Measurements from ENCODE around the gene SMAD7.
"Not testable (repeated sequence)": the region's sequence is repeated elsewhere in the genome, so short reads cannot be mapped to it uniquely, and the experiment has no call there.

The SMAD7 gene

DNA sequence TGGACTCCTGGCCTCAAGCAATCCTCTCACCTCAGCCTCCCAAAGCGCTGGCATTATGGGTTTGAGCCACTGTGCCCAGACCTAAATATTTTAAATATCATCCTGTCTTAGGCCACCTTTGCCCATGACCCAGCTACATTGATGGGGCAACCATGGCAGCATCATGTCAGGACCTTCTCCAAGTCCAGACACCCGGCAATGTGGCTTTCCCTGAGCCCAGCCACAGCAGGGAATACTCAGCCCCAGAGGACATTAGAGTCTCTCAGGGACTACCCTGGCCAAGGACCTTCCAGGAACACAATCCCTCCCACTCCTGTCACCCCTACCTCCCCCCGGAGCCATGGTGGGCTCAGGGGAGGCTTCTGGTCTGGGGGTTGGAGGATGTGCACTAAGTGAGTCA is 72.8 kb downstream of the SMAD7 start:
- DNase-seq (ENCODE audit: low spot score) = no peak

DNA sequence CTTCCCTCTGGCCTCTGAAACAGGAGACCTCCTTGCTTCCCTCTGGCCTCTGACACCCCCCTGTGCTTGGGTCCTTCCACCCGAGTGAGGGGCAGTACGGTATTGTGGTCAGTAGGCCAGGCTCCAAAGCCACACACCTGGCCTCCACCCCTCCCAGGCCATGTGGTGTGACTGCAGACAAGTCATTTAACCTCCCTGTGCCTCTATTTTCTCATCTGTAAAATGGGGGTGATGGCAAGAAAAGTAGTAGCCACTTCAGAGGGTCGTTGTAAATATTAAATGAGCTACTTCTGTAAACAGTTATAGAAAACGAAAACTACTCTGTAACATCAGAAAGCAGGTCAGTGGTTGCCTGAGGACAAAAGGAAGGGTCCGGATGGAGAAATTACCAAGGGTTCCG is 74.2 kb downstream of the SMAD7 start:
- no peak for DNase-seq (ENCODE audit: low spot score)

DNA sequence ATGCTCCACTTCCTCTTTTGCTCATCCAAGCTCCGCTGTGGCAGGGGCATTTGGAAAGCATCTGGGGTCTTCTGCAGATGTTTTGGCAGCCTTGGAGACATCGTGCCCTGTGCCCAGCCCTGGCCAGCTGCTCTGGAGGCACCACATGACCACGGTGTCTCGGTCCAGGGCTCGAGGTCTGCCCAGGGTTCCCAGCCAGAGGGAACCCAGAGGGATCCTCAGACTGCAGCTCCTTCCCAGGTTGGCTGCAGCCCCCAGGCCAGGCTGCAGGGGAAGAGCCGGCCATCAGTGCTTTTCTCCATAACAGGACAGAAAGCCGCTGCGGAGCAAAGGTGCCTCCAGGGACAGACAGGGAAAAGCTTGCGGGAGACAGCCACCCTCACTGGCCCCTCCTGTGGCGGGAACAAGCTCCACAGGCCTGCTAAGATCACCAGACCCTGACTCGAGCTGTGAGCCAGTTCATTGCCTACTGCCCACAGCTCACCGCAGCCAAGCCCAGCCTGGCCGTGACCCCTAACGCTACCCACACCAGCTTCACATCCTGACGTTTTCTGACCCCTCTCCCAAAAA is 74.7 kb downstream of the SMAD7 start:
- no peak for DNase-seq (ENCODE audit: low spot score)

DNA sequence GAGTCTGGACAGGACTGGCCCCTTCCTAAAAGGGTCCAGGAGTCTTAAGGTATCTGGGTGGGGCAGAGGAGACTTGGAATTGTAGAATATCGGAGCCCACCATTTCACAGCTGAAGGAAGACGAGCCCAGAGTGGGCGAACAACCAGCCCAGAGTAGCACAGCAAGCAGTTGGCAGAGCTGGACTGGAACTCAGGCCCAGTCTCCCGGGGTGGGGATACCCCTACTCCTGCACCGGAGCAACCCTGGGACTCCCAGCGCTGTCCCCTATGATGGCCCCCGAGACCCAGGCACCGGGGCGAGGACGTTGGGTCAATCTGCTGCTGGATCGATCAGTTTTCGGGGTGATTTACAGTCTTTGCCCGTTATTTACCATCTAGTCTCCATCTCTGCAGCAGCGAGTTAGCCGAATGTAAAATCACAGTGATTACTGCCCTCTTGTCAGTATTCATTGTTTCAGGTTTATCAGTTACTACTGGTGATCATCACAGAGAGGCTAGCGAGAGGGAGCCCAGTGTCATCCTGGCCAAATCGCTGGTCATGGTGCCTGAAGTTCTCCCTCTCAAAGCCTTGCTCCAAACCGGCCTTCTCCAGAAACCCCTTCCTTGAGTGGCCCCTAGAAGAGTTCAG is 75.3 kb downstream of the SMAD7 start:
- no peak for DNase-seq (ENCODE audit: low spot score)

DNA sequence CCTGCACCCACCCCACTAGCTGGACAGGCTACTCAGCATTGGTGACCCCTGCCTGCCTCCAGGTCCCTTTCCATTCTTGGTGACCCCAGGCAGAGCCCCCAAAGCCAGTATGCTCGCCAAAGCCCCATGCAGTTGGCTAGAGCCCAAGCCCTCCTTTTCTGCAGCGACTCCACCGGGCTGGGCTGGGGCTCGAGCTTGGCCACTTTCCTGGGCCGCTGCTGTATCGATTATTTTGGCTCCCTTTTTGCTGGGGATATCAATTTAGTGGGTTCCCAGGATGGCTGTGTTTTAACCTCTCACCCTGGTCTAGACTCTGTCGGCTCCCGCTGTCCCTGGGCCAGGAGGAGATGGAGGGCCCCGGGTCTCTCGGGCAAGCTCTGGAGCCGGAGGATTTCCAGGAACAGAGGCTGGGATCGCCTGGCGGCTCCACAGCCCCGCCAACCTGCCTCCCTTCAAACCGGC is 76.0 kb downstream of the SMAD7 start:
- DNase-seq (ENCODE audit: low spot score) = no peak

DNA sequence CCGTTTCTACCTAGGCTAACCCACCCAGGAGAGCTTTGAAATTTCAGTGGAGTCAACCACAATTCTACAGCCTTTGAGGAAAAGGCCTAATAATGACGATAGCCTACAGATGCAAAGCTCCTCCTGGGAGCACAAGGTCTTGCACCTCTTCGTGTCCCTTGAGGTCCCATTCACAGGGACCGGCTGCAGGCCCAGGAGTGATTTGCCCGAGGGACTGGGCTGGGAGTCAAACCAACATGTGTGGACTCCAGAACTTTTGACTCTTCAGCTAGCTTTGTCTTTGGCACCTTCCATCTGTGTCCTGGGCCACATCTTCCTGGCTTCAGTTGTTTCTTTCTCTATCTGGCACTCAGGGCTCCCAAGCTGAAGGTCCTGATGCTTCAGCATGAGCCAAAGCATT is 76.5 kb downstream of the SMAD7 start:
- DNase-seq (ENCODE audit: low spot score) = no peak

DNA sequence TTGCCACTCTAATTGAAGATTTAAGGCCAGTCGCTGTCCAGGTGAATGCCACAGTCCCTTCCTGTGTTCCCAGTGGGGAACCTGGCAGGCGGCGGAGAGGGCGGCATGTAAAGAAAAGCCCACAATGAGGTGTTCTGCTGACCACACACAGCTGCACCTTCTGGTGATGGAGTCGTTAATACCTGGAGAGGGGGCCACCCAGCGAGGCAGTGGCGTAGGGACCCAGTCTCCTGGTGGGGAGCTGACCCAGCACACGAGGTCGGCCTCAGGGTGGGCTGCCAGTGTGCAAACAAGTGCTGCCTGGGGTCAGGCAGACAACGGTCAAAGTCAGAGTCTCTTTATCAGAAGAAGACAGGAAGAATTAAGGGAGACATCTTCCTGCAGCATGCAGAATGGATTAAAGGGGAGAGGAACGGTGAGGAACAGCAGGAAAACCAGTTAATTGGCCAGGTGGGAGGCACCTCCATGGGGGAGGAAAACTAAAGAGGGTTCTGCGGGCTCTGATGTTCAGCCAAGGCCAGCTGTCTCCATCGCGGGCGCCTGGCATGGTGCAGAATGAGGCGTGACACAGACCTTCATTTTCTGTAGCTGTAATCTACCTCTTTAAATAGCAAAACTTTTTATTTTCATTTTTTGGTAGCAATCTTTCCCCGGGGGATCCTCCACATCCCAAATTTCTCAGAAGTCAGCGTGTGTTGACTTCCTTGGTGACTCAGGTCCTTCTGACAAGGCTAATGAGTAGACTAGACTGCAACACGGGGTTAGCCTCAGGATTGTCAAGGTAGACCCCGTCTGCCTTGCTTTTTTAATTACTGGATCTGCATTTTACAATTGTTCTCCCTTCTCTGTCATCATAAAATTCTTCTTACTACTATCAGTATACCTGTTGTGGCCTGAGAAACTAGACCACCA is 78.3 kb downstream of the SMAD7 start:
- DNase-seq (ENCODE audit: low spot score) = no peak

DNA sequence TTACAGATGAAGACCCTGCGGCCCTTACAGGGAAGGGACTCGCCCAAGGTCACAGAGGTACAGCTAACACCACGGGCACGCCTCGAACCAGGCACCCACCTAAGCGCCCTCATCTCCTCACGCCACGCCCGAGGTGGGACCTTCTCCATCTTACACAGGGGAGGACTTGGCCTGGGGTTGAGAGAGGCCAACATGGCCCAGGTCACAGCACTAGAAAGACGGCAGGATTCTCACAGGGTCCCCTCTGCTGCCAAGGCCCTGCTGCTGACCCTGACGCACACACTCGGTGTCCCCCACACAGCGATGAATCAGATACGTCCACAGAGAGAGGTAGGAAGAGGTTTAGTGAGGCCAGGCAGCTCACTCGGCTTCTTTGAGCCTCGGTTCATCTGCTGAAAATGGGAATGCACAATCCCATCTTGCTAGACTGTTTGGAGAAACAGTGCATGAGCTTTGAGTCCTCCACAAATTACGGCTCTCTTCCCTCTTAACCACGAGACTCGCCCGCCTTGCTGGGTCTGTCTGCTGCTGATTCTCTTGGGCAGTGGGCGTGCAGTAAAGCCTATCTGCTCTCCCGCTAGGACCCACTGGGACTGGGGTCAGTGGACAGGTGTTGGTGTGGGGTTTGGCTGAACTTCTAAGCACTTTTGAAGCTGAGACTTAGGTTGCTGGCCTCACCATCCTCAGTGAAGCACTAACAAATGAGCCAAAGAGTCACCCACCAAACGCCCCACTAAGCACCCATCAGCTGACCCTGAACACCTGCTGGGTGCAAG is 79.2 kb downstream of the SMAD7 start:
- no peak for DNase-seq (ENCODE audit: low spot score)

DNA sequence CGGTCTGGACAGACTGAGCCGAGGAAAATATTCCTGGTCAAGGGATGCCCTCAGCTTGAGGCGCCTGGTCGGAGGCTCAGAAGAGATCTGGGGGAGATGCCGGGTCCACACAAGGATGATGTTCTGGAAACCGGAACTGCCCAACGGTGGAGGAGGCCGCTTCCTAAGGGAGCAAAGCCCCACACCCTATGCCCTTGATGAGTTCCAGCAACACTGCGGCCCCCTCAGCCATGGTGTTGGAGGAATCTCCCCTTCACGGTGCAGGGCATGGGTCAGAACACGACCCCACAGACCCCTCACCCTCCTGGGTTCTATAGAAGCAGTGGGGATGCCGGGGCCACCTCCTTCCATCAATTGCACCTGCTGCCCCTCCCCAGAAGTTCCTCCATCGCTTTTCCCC is 79.8 kb downstream of the SMAD7 start:
- not testable (repeated sequence) for DNase-seq (ENCODE audit: low spot score)

All from kidney capillary endothelial cell (primary cell).